Measurements from ENCODE around the gene HAUS6.
"Not testable (repeated sequence)": the region's sequence is repeated elsewhere in the genome, so short reads cannot be mapped to it uniquely, and the experiment has no call there.

DNA sequence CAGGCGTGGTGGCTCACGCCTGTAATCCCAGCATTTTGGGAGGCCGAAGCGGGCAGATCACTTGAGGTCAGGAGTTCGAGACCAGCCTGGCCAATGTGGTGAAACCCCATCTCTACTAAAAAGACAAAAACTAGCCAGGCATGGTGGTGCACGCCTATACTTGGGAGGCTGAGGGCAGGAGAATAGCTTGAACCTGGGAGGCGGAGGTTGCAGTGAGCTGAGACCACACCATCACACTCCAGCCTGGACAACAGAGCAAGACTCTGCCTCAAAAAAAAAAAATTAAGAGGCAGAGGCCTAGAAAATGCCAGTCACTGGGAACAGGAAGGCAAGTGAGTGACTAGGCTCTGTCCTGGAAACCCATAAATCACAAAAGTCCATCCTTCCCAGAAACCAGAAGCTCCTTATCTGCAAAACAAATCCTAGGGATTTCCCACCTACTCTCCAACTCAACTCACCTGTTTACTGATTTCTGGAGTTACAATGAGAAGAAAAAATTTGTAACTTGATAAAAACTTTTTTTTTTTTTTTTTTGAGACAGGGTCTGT lies 10.4 kb upstream of the HAUS6 start:
- TF ChIP-seq CTCF (IDR thresholded peaks at IDR 0.05; ENCODE audit: insufficient read depth, low read length); SPI1 (IDR thresholded peaks at IDR 0.05; ENCODE audit: borderline replicate concordance, low read depth); POLR2AphosphoS5 (IDR thresholded peaks at IDR 0.05; ENCODE audit: low read depth); GABPA (IDR thresholded peaks at IDR 0.05; ENCODE audit: low read depth): not testable (repeated sequence)
- TF ChIP-seq, protein P1, sequence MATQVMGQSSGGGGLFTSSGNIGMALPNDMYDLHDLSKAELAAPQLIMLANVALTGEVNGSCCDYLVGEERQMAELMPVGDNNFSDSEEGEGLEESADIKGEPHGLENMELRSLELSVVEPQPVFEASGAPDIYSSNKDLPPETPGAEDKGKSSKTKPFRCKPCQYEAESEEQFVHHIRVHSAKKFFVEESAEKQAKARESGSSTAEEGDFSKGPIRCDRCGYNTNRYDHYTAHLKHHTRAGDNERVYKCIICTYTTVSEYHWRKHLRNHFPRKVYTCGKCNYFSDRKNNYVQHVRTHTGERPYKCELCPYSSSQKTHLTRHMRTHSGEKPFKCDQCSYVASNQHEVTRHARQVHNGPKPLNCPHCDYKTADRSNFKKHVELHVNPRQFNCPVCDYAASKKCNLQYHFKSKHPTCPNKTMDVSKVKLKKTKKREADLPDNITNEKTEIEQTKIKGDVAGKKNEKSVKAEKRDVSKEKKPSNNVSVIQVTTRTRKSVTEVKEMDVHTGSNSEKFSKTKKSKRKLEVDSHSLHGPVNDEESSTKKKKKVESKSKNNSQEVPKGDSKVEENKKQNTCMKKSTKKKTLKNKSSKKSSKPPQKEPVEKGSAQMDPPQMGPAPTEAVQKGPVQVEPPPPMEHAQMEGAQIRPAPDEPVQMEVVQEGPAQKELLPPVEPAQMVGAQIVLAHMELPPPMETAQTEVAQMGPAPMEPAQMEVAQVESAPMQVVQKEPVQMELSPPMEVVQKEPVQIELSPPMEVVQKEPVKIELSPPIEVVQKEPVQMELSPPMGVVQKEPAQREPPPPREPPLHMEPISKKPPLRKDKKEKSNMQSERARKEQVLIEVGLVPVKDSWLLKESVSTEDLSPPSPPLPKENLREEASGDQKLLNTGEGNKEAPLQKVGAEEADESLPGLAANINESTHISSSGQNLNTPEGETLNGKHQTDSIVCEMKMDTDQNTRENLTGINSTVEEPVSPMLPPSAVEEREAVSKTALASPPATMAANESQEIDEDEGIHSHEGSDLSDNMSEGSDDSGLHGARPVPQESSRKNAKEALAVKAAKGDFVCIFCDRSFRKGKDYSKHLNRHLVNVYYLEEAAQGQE (IDR thresholded peaks at IDR 0.05; ENCODE audit: insufficient replicate concordance, low read depth) = not testable (repeated sequence)
